Measurements from ENCODE around the gene PVALEF. TPM values are rescaled to one million over a fixed set of nuclear protein-coding genes. Genes with fewer than 3 reads are reported as not detected.

The PVALEF gene
- total RNA-seq, 1 experiment from 2014 or later = not detected

DNA sequence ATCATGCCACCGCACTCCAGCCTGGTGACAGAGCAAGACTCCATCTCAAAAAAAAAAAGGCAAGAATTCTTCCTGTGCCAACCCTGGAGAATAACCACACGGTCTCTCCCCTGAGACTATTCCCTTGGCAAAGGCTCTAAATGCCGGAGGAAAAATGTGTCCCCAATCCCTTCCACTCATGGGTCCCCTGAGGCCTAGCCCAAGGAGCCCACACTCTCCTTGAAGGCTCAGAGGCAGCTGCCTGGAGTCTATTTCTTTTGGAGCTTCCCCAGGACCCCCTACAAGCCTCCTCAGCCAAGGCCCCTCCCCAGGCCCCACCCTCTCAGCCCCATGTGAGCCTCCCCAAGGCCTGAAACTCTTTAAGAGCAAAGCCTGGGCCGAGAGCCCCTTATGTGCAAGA, 40.9 kb downstream of the PVALEF start:
- Histone ChIP-seq H3K9me3 (ENCODE audit: control insufficient read depth, low read depth, low read length) (no peaks in the 10 kb centered on the region), H3T11ph (ENCODE audit: low read length) (no peak overlapping the region), H4K8ac (replicated peaks; ENCODE audit: insufficient read length, low read depth, low read length) (no peak overlapping the region), H3K18ac (ENCODE audit: insufficient read length, low read depth, low read length) (no peak overlapping the region), H3K56ac (ENCODE audit: insufficient read length, low read depth, low read length) (no peak overlapping the region), H2AFZ (ENCODE audit: low read length) (no peak overlapping the region), H2BK15ac (ENCODE audit: low read depth, low read length) (no peak overlapping the region), H2AK5ac (ENCODE audit: insufficient read length, low read length) (no peak overlapping the region), H4K5ac (ENCODE audit: insufficient read length, low read depth, low read length) (no peak overlapping the region), H3K27me3 (ENCODE audit: insufficient read depth, low read length) (no peaks in the 10 kb centered on the region), H2BK120ac (ENCODE audit: low read depth, low read length, poor library complexity, severe bottlenecking) (no peak overlapping the region), H4K20me1 (ENCODE audit: control insufficient read depth, insufficient read depth, insufficient read length) (no peaks in the 10 kb centered on the region), H3K14ac (ENCODE audit: insufficient read depth, low read length) (no peak overlapping the region), H2BK5ac (ENCODE audit: insufficient read length, low read length) (no peak overlapping the region), H3K27ac (ENCODE audit: insufficient read length, low read depth, low read length) (no peak overlapping the region), H3K4ac (ENCODE audit: low read depth, low read length) (no peak overlapping the region), H4K91ac (ENCODE audit: insufficient read length, low read depth, low read length) (no peak overlapping the region), H3K4me1 (ENCODE audit: insufficient read depth, low read length) (no peaks in the 10 kb centered on the region), H3K79me1 (ENCODE audit: insufficient read depth, low read depth, low read length, poor library complexity, severe bottlenecking) (no peaks in the 10 kb centered on the region), H2BK12ac (ENCODE audit: insufficient read length, low read depth, low read length) (no peak overlapping the region), H3K9ac (ENCODE audit: extremely low read depth, insufficient read length, low read length) (no peak overlapping the region), H2BK20ac (ENCODE audit: low read depth, low read length, poor library complexity, severe bottlenecking) (no peak overlapping the region), H3K4me2 (ENCODE audit: insufficient read depth, insufficient read length, low read length) (no peak overlapping the region), H3K23ac (ENCODE audit: insufficient read length, low read depth, low read length) (no peak overlapping the region), H3K23me2 (ENCODE audit: insufficient read length, low read depth, low read length, poor library complexity, severe bottlenecking) (no peaks in the 10 kb centered on the region), H3K79me2 (ENCODE audit: insufficient read depth, low read length) (no peaks in the 10 kb centered on the region; the same call in 1 of the 2 replicates)
- Mint-ChIP-seq H3K4me3 (no peak overlapping the region), H3K4me1 (peaks cover 5 to 6% of the 10 kb centered on the region in 2 experiments; a peak in 3 of 4 replicates), H3K27me3 (ENCODE audit: low read depth) (no peaks in the 10 kb centered on the region), H3K27ac (no peak overlapping the region), H3K36me3 (ENCODE audit: insufficient read depth in 1 of 3, low read depth in 3 of 3) (peaks cover 0 to 42% (median 11%) of the 10 kb centered on the region in 3 experiments; a peak in 5 of 7 replicates), H3K9me3 (no peaks in the 10 kb centered on the region)
- no peak for DNase-seq
- no CpG with 5 or more reads among the region's 4 CpGs for WGBS (ENCODE audit: extremely low coverage, insufficient read length, low lambda C conversion rate)
- TF ChIP-seq, protein P1, sequence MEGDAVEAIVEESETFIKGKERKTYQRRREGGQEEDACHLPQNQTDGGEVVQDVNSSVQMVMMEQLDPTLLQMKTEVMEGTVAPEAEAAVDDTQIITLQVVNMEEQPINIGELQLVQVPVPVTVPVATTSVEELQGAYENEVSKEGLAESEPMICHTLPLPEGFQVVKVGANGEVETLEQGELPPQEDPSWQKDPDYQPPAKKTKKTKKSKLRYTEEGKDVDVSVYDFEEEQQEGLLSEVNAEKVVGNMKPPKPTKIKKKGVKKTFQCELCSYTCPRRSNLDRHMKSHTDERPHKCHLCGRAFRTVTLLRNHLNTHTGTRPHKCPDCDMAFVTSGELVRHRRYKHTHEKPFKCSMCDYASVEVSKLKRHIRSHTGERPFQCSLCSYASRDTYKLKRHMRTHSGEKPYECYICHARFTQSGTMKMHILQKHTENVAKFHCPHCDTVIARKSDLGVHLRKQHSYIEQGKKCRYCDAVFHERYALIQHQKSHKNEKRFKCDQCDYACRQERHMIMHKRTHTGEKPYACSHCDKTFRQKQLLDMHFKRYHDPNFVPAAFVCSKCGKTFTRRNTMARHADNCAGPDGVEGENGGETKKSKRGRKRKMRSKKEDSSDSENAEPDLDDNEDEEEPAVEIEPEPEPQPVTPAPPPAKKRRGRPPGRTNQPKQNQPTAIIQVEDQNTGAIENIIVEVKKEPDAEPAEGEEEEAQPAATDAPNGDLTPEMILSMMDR (conservative IDR thresholded peaks at IDR 0.05) = no peak

Data from H9 (cell line).